Forelimb muscle (tissue), 1 donor: ENCODE measurements around the gene FBLIM1. TPM values are rescaled to one million over a fixed set of nuclear protein-coding genes. Genes with fewer than 3 reads are reported as not detected.
"Not testable (repeated sequence)": the region's sequence is repeated elsewhere in the genome, so short reads cannot be mapped to it uniquely, and the experiment has no call there.

Experiments used
- DNase-seq: peaks from one replicate; pipeline ENCODE4 v3.0.0-alpha.2; 2013; ENCODE audit warnings: low read depth
- polyA plus RNA-seq: library from polyadenylated mRNA; unstranded; fragments of 120-200 nt; gene quantifications from one replicate; pipeline ENCODE4 v1.2.1, GENCODE V29; 2013; ENCODE audit not compliant: insufficient read length

FBLIM1 gene
- polyA plus RNA-seq, 1 donor = 39.5 TPM

DNA sequence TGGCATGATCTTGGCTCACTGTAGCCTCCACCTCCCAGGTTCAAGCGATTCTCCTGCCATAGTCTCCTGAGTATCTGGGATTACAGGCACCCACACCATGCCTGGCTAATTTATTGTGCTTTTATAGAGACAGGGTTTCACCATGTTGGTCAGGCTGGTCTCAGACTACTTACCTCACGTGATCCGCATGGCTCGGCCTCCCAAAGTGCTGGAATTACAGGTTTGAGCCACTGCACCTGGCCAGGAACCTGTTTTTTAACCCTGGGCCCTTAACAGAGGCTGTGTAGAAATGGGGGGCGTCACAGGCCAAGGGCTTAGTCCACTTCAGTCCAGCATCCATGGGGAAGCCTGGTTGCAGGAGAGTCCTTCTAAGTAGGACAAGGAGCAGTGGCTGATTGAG is 9.3 kb downstream of the FBLIM1 start:
- DNase-seq = no peak

- no peak for DNase-seq
Observed at GRCh38 chr1:15768388-15768787, 9.8 kb downstream of the FBLIM1 start.

- DNase-seq = no peak
Observed at GRCh38 chr1:15770313-15770962, 11.8 kb downstream of the FBLIM1 start.

GRCh38 chr1:15771836-15772515 is 13.4 kb downstream of the FBLIM1 start:
- no peak for DNase-seq

- no peak for DNase-seq
Observed at GRCh38 chr1:15775706-15776105, 17.1 kb downstream of the FBLIM1 start.

- no peak for DNase-seq
Observed at GRCh38 chr1:15777909-15778707, 19.5 kb downstream of the FBLIM1 start.

- no peak for DNase-seq
Observed at GRCh38 chr1:15785683-15786082, 27.1 kb downstream of the FBLIM1 start.

GRCh38 chr1:15786581-15786980 is 28.0 kb downstream of the FBLIM1 start:
- DNase-seq = no peak

- no peak for DNase-seq
Observed at GRCh38 chr1:15788624-15789301, 30.2 kb downstream of the FBLIM1 start.

GRCh38 chr1:15796086-15796462 is 37.5 kb downstream of the FBLIM1 start:
- no peak for DNase-seq

- no peak for DNase-seq
Observed at GRCh38 chr1:15797614-15798390, 39.2 kb downstream of the FBLIM1 start.

DNA sequence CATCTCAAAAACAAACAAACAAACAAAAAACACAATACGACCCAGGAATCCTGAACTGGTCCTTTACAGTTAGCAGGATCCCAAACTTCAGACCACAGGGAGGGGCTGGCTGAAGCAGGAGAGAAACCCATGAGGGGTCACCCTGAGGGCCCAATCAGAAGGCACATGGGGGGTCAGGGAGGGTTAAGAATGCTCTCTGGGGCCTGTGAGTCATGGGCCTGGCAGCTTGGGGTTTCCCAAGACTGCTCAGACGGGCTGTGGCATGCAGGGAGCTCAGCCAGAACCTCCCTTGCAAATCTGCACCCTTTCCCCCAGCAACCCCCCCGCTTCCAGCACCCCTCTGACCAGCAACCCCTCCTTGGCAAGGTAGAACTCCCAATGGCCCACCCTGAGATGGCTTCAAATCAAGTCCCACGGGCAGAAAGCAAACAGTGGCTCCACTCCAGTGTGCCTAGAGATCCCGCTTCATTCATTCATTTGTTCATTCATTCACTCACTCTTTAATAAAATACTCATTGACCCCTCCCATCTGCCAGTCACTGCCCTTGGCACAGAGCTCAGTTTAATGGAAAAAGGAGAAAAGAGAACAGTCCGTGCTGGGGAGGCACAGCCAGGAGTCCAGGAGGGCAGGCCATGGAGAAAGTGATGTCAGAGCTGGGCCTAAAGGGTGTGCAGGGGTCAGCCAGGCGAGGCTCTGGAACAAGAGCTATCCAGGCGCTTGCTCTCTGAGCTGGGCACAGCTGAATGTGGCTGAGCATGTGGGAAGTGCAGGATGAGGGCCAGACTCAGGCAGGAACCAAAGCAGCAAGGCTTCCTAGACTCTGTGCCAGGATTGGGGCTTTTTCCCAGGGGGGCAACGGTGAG is 40.6 kb downstream of the FBLIM1 start:
- DNase-seq = no peak

DNA sequence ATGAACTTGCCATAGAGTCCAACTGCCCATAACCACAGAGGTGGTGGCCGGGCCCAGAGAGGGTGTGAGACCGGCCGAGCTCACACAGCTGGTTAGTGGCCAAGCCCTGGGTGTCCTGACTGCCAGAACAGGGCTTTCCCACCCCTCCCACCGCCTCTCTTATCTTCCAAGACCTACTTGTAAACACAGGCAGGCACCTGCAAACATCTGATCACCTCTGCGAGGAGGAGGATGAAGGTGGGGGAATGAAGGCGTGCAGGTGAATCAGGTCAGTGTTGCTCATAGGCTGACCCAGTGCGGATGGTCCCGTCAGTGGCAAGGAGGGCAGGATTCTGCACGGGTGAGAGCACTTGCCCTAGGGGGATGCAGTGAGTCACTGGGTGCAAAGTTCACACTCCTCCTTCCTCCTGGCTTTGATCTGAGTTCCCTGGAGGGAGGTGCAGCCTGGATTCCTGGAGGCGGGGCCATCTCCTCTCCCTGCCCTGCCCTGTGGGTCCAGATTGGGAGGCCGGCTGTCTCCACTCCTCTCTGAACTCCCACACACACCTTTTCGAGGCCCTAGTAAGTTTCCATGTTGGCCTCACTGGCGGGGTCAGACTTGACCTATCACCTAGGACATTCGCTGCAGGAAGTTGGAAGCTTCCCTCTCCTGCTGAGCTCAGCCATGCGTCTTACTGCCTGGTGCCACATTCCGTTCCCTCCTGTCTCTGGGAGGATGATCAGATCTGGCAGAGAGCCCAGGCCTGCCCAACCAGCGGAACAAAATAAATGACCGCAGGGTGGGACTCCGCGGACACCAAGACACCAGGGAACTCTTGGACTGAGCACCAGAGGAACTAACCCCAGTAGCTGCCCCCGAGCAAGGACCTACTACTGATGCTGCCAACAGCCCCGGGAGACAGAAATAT is 41.6 kb downstream of the FBLIM1 start:
- DNase-seq = no peak

DNA sequence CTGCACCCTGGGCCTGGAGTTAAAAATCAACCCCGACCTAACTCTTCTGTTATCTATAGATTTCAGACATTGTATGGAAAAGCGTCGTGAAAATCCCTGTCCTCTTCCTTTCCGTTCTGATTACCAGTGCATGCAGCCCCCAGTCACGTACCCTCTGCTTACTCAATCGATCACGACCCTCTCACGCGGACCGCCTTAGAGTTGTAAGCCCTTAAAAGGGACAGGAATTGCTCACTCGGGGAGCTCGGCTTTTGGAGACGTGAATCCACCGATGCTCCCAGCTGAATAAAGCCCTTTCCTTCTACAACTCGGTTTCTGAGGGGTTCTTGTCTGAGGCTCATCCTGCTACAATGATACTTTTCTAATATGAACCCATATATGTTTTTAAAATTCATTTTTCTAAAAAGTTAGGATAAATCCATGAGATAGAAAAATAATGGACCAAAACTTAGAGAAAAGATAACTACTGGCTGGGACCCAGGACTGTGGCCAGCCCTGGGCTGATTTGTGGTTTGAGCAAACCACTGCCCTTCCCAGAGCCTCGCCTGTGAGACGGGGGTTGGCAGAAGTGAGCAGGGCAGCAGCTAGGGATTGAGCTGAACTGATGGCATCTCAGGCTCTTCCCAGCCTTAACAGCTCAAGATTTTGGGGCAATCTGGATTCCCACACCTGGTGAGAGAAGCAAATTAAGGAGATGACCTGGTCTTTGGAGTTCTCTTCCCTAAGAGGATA is 43.8 kb downstream of the FBLIM1 start:
- DNase-seq = no peak

DNA sequence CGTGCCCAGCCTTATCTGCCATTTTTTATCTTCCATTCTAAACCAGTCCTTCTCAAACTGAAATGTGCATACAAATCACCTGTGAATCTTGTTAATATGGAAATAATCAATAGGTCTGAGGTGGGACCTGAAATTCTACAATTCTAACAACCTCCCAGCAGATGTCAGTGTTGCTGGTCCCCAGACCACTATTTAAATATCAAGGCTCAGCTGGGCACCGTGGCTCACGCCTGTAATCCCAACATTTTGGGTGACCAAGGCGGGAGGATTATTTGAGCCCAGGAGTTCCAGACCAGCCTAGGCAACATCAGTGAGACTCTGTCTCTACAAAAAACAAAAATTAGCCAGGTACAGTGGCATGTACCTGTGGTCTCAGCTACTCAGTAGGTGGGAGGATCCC is 44.8 kb downstream of the FBLIM1 start:
- DNase-seq = no peak

GRCh38 chr1:15804060-15804459 is 45.5 kb downstream of the FBLIM1 start:
- no peak for DNase-seq

DNA sequence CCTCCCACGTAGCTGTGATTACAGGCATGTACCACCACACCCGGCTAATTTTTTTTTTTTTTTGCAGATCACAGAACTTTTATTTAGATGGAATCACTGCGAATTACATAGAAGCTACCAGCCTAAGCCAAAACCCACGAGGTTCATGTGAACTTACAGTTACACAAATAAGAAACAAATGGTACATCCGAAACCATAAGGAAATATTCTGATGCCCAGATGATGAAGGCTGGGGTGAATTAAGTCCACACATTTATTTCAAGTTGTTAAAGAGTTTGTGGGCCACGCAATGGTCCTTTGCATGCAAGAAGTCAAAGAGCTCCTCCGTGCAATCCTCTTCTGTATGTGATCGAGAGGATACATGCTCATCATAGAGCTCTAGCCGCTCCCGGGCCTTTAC is 48.5 kb downstream of the FBLIM1 start:
- no peak for DNase-seq

GRCh38 chr1:15807549-15807948 is 49.0 kb downstream of the FBLIM1 start, which contains the start of gene UQCRHL:
Gene UQCRHL (minus strand): TSS chr1:15807649. CDS start chr1:15807649, 0 bp downstream.
- DNase-seq = not testable (repeated sequence)

DNA sequence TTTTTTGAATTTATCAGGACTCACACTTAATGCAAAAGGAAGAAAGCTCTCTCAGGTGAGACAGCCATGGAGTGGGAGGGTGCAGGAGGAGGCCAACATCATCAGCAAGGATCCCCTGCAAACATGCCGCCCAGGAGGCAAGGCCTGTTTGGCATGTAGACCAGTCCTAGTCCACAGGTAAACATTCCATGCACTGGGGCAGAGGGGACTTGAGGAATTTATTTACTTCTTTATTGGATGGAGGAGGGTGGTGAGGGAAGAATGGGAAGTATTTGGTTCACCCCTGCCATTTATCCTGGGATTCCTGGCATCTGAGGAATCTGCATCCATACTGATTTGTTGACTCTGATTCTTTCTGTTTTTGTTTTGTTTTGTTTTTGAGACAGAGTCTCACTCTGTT is 50.4 kb downstream of the FBLIM1 start:
- no peak for DNase-seq
